Liver (tissue), 9 donors: Measurements from ENCODE around the gene ARFIP1. TPM values are rescaled to one million over a fixed set of nuclear protein-coding genes. Genes with fewer than 3 reads are reported as not detected.
A peak's percentile ranks its signal among the peaks of the same experiment; 100 is the strongest.

Source experiments
- DNase-seq: peaks from one replicate; pipeline ENCODE4 v3.0.0-alpha.2; 2017; ENCODE audit warnings: low spot score
- H3K27ac ChIP-seq, 2 donors: one replicate each; pipeline ENCODE4 v1.7.0; 2013; ENCODE audit warnings: inconsistent platforms in 2 of 2, low read length in 2 of 2, control low read depth in 1 of 2, low read depth in 1 of 2, mild to moderate bottlenecking in 1 of 2
- H3K27me3 ChIP-seq, 4 donors: one replicate each; pipeline versions ENCODE4 v1.6.1 to v1.7.0; 2013; ENCODE audit warnings: low read length in 3 of 4, inconsistent platforms in 1 of 4, mild to moderate bottlenecking in 1 of 4, moderate library complexity in 1 of 4; ENCODE audit not compliant: control insufficient read depth in 4 of 4, insufficient read depth in 4 of 4
- H3K36me3 ChIP-seq, 4 donors: one replicate each; pipeline versions ENCODE4 v1.6.1 to v1.7.0; 2013; ENCODE audit warnings: low read length in 3 of 4, mild to moderate bottlenecking in 3 of 4, low read depth in 1 of 4, moderate library complexity in 1 of 4; ENCODE audit not compliant: control insufficient read depth in 4 of 4, insufficient read depth in 3 of 4
- H3K4me1 ChIP-seq, 4 donors: one replicate each; pipeline versions ENCODE4 v1.6.1 to v1.7.0; 2013; ENCODE audit warnings: low read length in 3 of 4, mild to moderate bottlenecking in 3 of 4, moderate library complexity in 1 of 4; ENCODE audit not compliant: control insufficient read depth in 4 of 4, insufficient read depth in 4 of 4
- H3K4me3 ChIP-seq, 3 donors: one replicate each; pipeline versions ENCODE4 v1.6.1 to v1.7.0; 2013; ENCODE audit warnings: low read length in 3 of 3, control low read depth in 1 of 3, low read depth in 1 of 3, mild to moderate bottlenecking in 1 of 3
- H3K9ac ChIP-seq, 2 donors: one replicate each; pipeline ENCODE4 v1.7.0; 2013; ENCODE audit warnings: low read length in 2 of 2, mild to moderate bottlenecking in 2 of 2, moderate library complexity in 2 of 2, control low read depth in 1 of 2, low read depth in 1 of 2
- H3K9me3 ChIP-seq, 4 donors: one replicate each; pipeline versions ENCODE4 v1.6.1 to v1.7.0; 2013; ENCODE audit warnings: low read length in 3 of 4; ENCODE audit not compliant: control insufficient read depth in 4 of 4
- CTCF ChIP-seq: fragments of 150-350 bp; IDR thresholded peaks from 2 replicates; pipeline ENCODE4 v1.5.1; 2017; ENCODE audit warnings: improper control_type of control experiment, low read depth, low read length; ENCODE audit not compliant: missing input control
- EGR1 ChIP-seq, 2 donors: IDR thresholded peaks; 2 replicates each; pipeline ENCODE4 v1.6.1; 2016 to 2018; ENCODE audit warnings: antibody characterized with exemption in 2 of 2, low read depth in 2 of 2
- FOXA2 ChIP-seq: IDR thresholded peaks from 2 replicates; pipeline ENCODE4 v1.6.1; 2016; ENCODE audit warnings: antibody characterized with exemption
- GABPA ChIP-seq, 2 donors: IDR thresholded peaks in 1 of 2; conservative IDR thresholded peaks in 1 of 2; 2 replicates each; pipeline ENCODE4 v1.6.1; 2016; ENCODE audit warnings: antibody characterized with exemption in 2 of 2, mild to moderate bottlenecking in 1 of 2, moderate library complexity in 1 of 2
- HNF4A ChIP-seq, 2 donors: conservative IDR thresholded peaks; 2 replicates each; pipeline ENCODE4 v1.6.1; 2016; ENCODE audit warnings: antibody characterized with exemption in 2 of 2, mild to moderate bottlenecking in 2 of 2
- HNF4G ChIP-seq: IDR thresholded peaks from 2 replicates; pipeline ENCODE4 v1.6.1; 2016; ENCODE audit warnings: antibody characterized with exemption
- JUND ChIP-seq, 2 donors: IDR thresholded peaks; 2 replicates each; pipeline ENCODE4 v1.6.1; 2016; ENCODE audit warnings: antibody characterized with exemption in 2 of 2
- MAX ChIP-seq: IDR thresholded peaks from 2 replicates; pipeline ENCODE4 v1.6.1; 2016; ENCODE audit warnings: antibody characterized with exemption
- RAD21 ChIP-seq, 2 donors: IDR thresholded peaks; 2 replicates each; pipeline ENCODE4 v1.6.1; 2016; ENCODE audit warnings: antibody characterized with exemption in 2 of 2, mild to moderate bottlenecking in 2 of 2
- SP1 ChIP-seq: IDR thresholded peaks from 2 replicates; pipeline ENCODE4 v1.6.1; 2018; ENCODE audit warnings: antibody characterized with exemption, mild to moderate bottlenecking
- TAF1 ChIP-seq: conservative IDR thresholded peaks from 2 replicates; pipeline ENCODE4 v1.6.1; 2016; ENCODE audit warnings: antibody characterized with exemption, mild to moderate bottlenecking
- ZBTB33 ChIP-seq: IDR thresholded peaks from 2 replicates; pipeline ENCODE4 v1.6.1; 2016; ENCODE audit warnings: antibody characterized with exemption
- WGBS: extraction: QIAGEN DNeasy Blood & Tissue Kit; methylation state at CpG from one replicate; pipeline ENCODE4 v1.1.7; 2013; 5-methylcytosine and 5-hydroxymethylcytosine counted together
- polyA plus RNA-seq, 2 donors: library from polyadenylated mRNA; stranded (reverse) in 1 of 2; unstranded in 1 of 2; fragments of 200-250 nt in 1 of 2; fragments of >200 nt in 1 of 2; fragmentation: Nextera tagmentation in 1 of 2; extraction: Ambion mirVana in 1 of 2; gene quantifications; one replicate each; pipeline versions ENCODE4 v1.2.1 to v1.2.3, GENCODE V29; 2013 to 2015
- total RNA-seq, 2 donors: library from RNA; depleted of rRNA; stranded (reverse); fragments of >200 nt; gene quantifications; one replicate each; pipeline ENCODE4 v1.2.3, GENCODE V29; 2014
- donor health status: healthy.
- donor health status: healthy.
- donor health status: healthy.
- donor health status: healthy.
- donor health status: healthy.

ARFIP1 gene
- total and polyA plus RNA-seq, 4 donors, result 6.8 to 16.8 (median 14.9) TPM

GRCh38 chr4:152936446-152937335, 156.9 kb downstream of the ARFIP1 start:
- no peak overlapping the region for H3K27ac ChIP-seq
- H3K9ac ChIP-seq, result no peak overlapping the region
- H3K4me3 ChIP-seq, result peak overlapping the region; percentile 39 to 70 (median 59)
- 1% methylated on average over 93 of the region's 93 CpGs for WGBS
- TF ChIP-seq GABPA (IDR thresholded peaks at IDR 0.05 in 1 of 2, conservative IDR thresholded peaks at IDR 0.05 in 1 of 2) (no peak), MAX (no peak), HNF4G (no peak), CTCF (no peak), JUND (IDR thresholded peaks at IDR 0.05) (no peak), EGR1 (IDR thresholded peaks at IDR 0.05; ENCODE audit: low read depth in 2 of 2) (no peak), FOXA2 (no peak), RAD21 (IDR thresholded peaks at IDR 0.05) (no peak), ZBTB33 (no peak), TAF1 (no peak), SP1 (no peak)
- DNase-seq, result peak; percentile 71
- peaks cover 15 to 31% (median 26%) of the 10 kb centered on the region in 4 donors for H3K4me1 ChIP-seq
- no peaks in the 10 kb centered on the region for H3K36me3 ChIP-seq
- peaks cover 0 to 5% (median 2%) of the 10 kb centered on the region in 4 donors for H3K27me3 ChIP-seq
- H3K9me3 ChIP-seq, result no peaks in the 10 kb centered on the region

GRCh38 chr4:152937336-152938236, 157.8 kb downstream of the ARFIP1 start:
- Histone ChIP-seq H3K9me3 (no peaks in the 10 kb centered on the region), H3K36me3 (no peaks in the 10 kb centered on the region), H3K4me1 (peaks cover 15 to 31% (median 26%) of the 10 kb centered on the region in 4 donors), H3K9ac (no peak overlapping the region), H3K27ac (no peak overlapping the region), H3K4me3 (peak overlapping the region; percentile 39 to 70 (median 59)), H3K27me3 (peaks cover 0 to 5% (median 2%) of the 10 kb centered on the region in 4 donors)
- WGBS, result 1% methylated on average over 91 of the region's 91 CpGs
- DNase-seq, result peak; percentile 82
- TF ChIP-seq CTCF, result no peak
- no peak for TF ChIP-seq HNF4A (conservative IDR thresholded peaks at IDR 0.05)
- TF ChIP-seq HNF4G, result no peak
- TF ChIP-seq GABPA (IDR thresholded peaks at IDR 0.05 in 1 of 2, conservative IDR thresholded peaks at IDR 0.05 in 1 of 2), result no peak
